ENCODE measurements around the gene C19orf47.

- TF ChIP-seq EZH2 (IDR thresholded peaks at IDR 0.05) (no peak), POLR2AphosphoS5 (IDR thresholded peaks at IDR 0.05; ENCODE audit: borderline replicate concordance, low read depth, low read length) (no peak), FOXP2 (optimal IDR thresholded peaks at IDR 0.05; ENCODE audit: control extremely low read depth, extremely low read length, insufficient read depth) (no peak)
These were observed 19.6 kb upstream of the C19orf47 start for GRCh38 chr19:40367577-40368434.
